ENCODE data around the gene PLA2G4D.

GRCh38 chr15:42058791-42059190 is 35.6 kb downstream of the PLA2G4D start:
- TF ChIP-seq POLR2A (IDR thresholded peaks at IDR 0.05; ENCODE audit: low read length) (no peak), ESRRA (IDR thresholded peaks at IDR 0.05; ENCODE audit: borderline replicate concordance, low read length) (no peak), JUNB (IDR thresholded peaks at IDR 0.05) (no peak), ELK1 (IDR thresholded peaks at IDR 0.05; ENCODE audit: low read depth, low read length) (no peak)

Measured in A549 (cell line).